NCI-H524 treated with DMSO at 0.1 percent for 48 hours (cell line): Measurements from ENCODE around the gene GMPPA.

Experiments used
- DNase-seq: peaks from one replicate; lab custom pipeline; 2025; lab: John Stamatoyannopoulos, UW

Gene GMPPA

DNA sequence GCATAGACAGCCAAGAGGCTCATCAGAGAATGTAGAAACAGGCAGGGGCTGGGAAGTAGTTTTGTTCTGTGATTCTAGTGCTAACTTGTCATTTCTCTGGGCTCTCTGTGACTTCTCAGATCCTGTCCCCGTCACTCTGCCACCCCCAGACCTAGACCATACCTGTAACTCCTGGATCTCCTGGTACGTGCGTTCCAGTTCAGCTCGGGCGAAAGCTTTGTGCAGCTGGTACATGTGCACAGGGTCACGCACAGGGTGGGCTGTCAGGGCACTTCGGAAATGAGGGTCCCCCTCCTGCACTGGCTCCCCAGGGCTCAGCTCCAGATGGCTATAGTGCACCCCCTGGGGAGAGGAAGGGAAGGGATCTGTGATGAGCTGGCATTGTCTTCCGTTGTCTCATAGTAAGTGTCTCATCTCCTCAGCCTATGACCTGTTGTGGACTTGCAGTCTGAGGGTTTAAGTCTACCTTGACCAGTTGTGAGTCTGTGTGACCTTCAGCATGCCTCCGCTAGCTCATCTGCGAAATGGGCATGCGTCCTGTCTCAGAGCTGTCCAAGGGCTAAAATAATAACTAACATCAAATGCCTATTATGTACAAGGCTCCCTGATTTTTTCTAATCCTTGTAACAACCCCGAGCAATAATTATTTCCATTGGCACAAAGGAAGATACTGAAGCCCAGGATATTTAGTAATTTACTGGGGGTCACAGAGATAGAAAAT, 42.3 kb downstream of the GMPPA start:
- no peak for DNase-seq

DNA sequence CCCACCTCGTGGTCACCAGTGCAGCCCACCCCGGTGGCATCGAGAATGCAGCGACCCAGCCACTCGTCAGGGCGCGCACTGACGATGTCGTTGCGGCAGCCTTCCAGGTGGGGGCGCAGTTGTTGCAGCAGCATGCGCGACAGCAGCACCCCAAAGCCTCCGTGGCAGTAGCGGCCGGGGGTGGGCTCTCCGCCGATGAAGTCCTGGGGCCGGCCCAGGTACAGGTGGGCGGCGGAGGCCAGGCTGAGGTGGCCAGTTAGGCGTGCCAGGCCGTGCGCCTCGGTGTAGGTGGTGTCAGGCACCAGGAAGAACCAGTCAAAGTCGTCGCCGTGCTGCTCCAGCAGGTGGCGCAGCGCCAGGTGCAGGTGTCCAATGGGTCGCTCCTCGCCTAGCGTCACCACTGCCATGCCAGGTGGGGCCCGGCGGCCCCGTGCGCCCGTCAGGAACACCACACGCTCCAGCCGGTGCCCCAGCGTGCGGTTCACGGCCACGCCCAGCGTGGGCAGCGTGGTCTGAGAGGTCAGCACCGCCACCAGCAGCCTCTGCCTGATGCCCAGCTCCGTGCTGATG, 43.0 kb downstream of the GMPPA start:
- no peak for DNase-seq

- DNase-seq, result no peak
Measured at GRCh38 chr2:219542931-219543595, 44.4 kb downstream of the GMPPA start.

DNA sequence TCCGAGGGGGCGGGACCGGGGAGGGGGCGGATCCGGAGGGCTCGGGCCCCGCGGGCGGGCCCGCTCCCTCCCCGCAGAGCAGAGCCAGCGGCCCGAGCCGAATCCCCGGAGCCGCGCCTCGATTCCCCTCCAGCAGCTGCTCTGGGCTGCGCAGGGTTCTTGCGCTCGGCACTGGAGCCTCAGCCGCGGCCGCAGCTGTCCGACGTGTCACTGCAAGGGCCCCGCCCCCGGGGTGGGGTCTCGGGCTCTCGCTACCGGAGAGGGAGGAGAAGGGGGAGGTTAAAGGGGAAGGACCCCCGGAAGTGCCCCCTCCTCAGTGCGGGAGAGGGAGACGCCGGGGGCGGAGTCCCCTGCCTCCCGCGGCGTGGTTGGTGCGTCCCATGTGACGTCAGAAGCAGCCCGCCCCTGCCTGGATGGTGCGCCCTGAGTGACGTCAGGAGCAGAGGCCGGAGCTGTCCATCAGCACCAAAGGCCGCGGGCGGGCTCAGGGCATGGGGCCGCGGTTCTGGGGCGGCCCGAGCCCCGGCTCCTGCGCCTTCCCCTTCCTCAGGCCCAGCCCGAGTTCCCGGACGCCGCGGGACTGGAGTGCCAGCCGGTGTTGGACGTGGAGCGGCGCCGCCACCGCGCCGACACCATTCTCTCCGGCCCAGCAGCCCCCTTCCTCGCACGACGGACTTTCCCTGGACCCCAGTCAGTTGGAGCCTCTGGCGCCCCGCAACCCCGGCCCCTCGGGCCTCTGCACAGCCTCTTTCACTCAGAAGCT, 45.1 kb downstream of the GMPPA start, which contains the start of the genes CHPF and TMEM198:
TSS of gene CHPF (minus strand) at position 214 of the 763 bp plus-strand sequence. CDS start 271 bp downstream, outside the sequence.
TSS of gene TMEM198 (plus strand) at position 433 of the 763 bp plus-strand sequence. CDS start 700 bp downstream, outside the sequence.
- DNase-seq, result peak; percentile 75

DNA sequence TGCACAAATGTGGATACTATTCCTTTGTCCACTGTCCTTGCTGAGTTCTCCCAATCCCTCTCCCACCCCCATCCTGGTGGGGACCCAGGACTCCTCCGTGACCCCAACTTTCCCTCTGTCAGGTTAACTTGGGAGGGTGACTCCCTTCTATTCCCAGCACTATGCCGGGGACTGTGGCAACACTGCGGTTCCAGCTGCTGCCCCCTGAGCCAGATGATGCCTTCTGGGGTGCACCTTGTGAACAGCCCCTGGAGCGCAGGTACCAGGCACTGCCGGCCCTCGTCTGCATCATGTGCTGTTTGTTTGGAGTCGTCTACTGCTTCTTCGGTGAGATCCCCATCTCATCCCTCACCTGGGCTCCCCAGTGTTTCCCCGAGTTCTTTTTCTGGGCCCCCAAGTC, 45.9 kb downstream of the GMPPA start:
- DNase-seq, result no peak

- DNase-seq, result no peak
Measured at GRCh38 chr2:219545295-219545942, 46.7 kb downstream of the GMPPA start.

GRCh38 chr2:219545943-219546352, 47.3 kb downstream of the GMPPA start:
- DNase-seq, result no peak

- no peak for DNase-seq
Measured at GRCh38 chr2:219547621-219548020, 48.9 kb downstream of the GMPPA start.

DNA sequence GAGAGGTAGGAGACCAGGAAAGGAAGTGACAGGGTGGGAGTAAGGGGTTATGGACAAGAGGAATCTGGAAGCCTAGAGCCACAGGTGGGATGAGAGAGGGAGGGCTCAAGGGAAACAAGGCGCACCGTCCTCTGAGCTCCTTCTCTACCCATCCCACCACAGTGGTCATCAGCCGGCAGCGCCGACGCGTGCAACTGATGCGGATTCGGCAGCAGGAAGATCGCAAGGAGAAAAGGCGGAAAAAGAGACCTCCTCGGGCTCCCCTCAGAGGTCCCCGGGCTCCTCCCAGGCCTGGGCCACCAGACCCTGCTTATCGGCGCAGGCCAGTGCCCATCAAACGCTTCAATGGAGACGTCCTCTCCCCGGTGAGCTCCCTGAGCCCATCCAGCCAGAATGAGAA, 50.3 kb downstream of the GMPPA start:
- no peak for DNase-seq

GRCh38 chr2:219549619-219550018, 50.9 kb downstream of the GMPPA start:
- DNase-seq, result no peak

- no peak for DNase-seq
Measured at GRCh38 chr2:219551441-219552381, 53.0 kb downstream of the GMPPA start.

- DNase-seq, result no peak
Measured at GRCh38 chr2:219552382-219553167, 53.9 kb downstream of the GMPPA start.

DNA sequence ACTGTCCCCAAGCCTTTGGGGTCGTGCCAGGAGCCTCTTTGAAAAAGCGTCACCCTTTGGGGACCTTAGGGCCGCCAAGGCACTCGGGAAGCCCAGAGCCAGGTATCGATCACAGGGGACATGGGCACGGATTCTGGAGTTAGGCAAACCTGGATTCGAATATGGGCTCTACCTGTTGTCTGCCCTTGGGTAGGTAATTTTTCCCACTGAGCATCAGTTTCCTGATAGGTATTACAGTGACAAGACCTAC, 54.4 kb downstream of the GMPPA start:
- DNase-seq, result no peak

DNA sequence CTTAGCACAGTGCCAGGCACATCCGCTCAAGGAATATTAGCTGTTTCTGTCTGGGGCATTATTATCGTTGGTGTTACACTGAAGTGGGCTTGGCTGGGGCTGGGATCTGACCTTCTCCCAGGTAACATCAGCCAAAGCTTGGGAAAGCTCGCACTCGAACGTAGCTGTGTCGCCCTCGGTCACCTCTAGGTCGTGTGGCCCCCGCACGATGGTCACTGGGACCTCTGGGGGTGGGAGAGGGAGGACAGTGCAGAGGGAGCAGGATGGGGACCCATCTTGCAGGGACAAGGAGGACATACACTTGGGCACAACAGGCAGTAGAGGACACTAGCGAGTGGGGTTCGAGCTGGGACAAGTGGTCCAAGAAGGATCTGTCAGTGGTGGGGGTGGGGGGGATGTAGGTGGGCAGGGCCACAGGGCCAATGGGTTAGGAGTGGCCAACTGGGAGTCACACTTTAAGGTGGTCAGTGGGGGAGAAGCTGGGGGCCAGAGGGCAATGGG, 54.8 kb downstream of the GMPPA start:
- DNase-seq, result no peak

DNA sequence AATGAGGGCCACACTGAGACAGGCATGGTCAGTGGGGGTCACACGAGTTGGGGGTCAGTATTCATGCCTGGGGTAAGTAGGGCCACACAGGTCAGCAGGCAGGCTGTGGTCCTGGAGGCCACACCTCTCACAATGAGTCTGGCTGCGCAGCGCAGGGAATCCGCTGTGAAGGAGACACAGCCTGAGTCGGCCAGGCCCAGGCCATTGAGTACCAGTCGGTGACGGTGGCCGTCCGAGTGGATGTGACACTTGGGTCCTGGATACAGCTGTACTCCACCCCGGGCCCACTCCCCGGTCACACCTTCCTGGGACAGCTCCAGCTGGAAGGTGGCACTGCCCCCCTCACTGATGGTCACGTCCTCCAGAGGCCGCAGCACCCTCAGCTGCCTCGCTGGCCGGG, 55.7 kb downstream of the GMPPA start:
- DNase-seq, result no peak

DNA sequence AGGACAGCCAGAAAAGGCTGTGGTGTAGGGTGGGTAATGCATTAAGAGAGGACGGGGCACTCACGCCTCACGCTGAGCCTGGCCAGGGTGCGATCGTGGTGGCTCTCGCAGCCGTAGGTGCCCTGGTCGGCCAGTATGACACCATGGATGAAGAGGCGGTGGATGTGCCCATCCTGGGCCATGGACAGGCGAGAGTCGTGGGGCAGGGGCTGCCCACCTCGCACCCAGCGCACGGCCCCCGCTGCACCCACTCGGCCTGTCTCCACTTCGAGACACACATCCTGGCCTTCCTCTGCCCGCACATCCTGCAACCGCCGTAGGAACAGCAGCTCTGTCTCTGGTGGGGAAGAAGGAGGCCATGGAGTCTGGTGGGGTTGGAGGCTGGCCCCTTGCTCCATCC, 57.3 kb downstream of the GMPPA start:
- DNase-seq, result no peak

GRCh38 chr2:219556413-219556812, 57.7 kb downstream of the GMPPA start:
- no peak for DNase-seq
